CD4-positive, CD25-positive, alpha-beta regulatory T cell (primary cell): ENCODE measurements around the gene SSC5D. TPM values are rescaled to one million over a fixed set of nuclear protein-coding genes. Genes with fewer than 3 reads are reported as not detected.

ENCODE experiments used
- ATAC-seq, 2 donors: fragments of 150-1000 bp; cut with Tn5 transposase; one replicate each; pipeline ENCODE4 v1.10.0; 2021; ENCODE audit warnings: low read depth in 2 of 2, moderate number of reproducible peaks in 2 of 2, moderate library complexity in 1 of 2
- DNase-seq, 3 donors: peaks; one replicate each; pipeline versions ENCODE4 v3.0.0 to v3.0.0-alpha.2; 2012 to 2022; ENCODE audit warnings: mixed read lengths in 1 of 3
- H3K27ac ChIP-seq: one replicate; pipeline ENCODE4 v1.7.0; 2013; ENCODE audit warnings: mild to moderate bottlenecking, low read length; ENCODE audit not compliant: insufficient read depth, poor library complexity, severe bottlenecking
- H3K27me3 ChIP-seq: one replicate; pipeline ENCODE4 v1.7.0; 2013; ENCODE audit warnings: low read length; ENCODE audit not compliant: control insufficient read depth, insufficient read depth
- H3K36me3 ChIP-seq: one replicate; pipeline ENCODE4 v1.7.0; 2013; ENCODE audit warnings: mild to moderate bottlenecking, low read length, moderate library complexity; ENCODE audit not compliant: control insufficient read depth, insufficient read depth
- H3K4me1 ChIP-seq: 2 replicates; pipeline ENCODE4 v1.7.0; 2013; ENCODE audit warnings: mild to moderate bottlenecking, low read length; ENCODE audit not compliant: insufficient read depth, control insufficient read depth, poor library complexity, severe bottlenecking
- H3K4me3 ChIP-seq: one replicate; pipeline ENCODE4 v1.7.0; 2013; ENCODE audit warnings: low read depth, mild to moderate bottlenecking, low read length, moderate library complexity
- H3K9me3 ChIP-seq, 2 experiments: 1 replicate in 1 of 2; 2 replicates in 1 of 2; pipeline ENCODE4 v1.7.0; 2013; ENCODE audit warnings: low read length in 2 of 2, mild to moderate bottlenecking in 1 of 2, moderate library complexity in 1 of 2; ENCODE audit not compliant: control insufficient read depth in 2 of 2
- H3K27ac Mint-ChIP-seq, 3 donors: one replicate each; pipeline ENCODE4 v1.8.0; 2020 to 2022; ENCODE audit warnings: mild to moderate bottlenecking in 3 of 3, mixed read lengths in 3 of 3, moderate library complexity in 2 of 3
- H3K27me3 Mint-ChIP-seq: one replicate; pipeline ENCODE4 v1.8.0; 2022; ENCODE audit warnings: mild to moderate bottlenecking, mixed read lengths
- H3K36me3 Mint-ChIP-seq: one replicate; pipeline ENCODE4 v1.8.0; 2020; ENCODE audit warnings: mixed read lengths
- H3K4me1 Mint-ChIP-seq, 4 donors: one replicate each; pipeline ENCODE4 v1.8.0; 2020 to 2022; ENCODE audit warnings: mixed read lengths in 4 of 4, mild to moderate bottlenecking in 1 of 4
- H3K4me3 Mint-ChIP-seq, 4 donors: one replicate each; pipeline ENCODE4 v1.8.0; 2020 to 2022; ENCODE audit warnings: mild to moderate bottlenecking in 4 of 4, mixed read lengths in 4 of 4, moderate library complexity in 3 of 4
- H3K9me3 Mint-ChIP-seq, 7 donors: one replicate each; pipeline ENCODE4 v1.8.0; 2020 to 2022; ENCODE audit warnings: mixed read lengths in 7 of 7, mild to moderate bottlenecking in 3 of 7, moderate library complexity in 2 of 7
- polyA plus RNA-seq, 4 donors: library from polyadenylated mRNA; unstranded; fragments of 300-500 nt; fragmentation: Illumina TruSeq; gene quantifications; one replicate each; pipeline ENCODE4 v1.2.3, GENCODE V29; 2021
- total RNA-seq: library from RNA; stranded (reverse); gene quantifications from one replicate; pipeline ENCODE4 v1.2.3, GENCODE V29; 2022

SSC5D gene
- total and polyA plus RNA-seq, 5 donors from 2014 or later = 0.27 TPM; not detected in 4

DNA sequence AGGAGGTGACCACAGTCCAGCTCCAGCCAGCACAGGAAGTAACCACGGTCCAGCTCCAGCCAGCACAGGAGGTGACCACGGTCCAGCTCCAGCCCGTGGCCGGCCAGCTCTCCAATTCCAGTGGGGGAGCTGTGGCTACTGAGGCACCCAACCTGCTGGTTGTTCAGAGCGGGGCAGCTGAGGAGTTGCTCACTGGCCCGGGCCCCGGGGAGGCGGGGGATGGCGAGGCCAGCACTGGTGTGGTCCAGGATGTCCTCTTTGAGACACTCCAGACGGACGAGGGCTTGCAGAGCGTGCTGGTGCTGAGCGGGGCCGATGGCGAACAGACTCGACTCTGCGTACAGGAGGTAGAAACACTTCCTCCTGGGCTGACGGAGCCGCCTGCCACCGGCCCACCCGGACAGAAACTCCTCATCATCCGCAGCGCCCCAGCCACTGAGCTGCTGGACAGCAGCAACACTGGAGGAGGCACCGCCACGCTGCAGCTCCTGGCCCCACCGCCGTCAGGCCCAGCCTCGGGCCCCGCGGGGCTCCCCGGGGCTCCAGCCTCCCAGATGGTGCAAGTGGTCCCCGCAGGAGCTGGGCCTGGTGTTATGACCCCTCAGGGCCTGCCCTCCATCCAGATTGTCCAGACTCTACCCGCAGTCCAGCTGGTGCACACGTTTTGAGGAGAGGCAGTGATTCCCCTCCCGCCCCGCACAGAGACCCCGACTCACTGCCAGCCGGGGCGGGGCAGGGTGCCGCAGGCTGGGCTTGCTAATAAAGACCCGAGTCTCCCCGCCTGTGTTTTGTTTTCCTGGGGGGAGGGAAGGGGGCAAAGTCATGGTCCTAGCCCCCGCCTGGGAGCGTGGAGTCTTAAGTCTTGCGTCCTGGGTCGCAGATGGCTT lies 4.3 kb upstream of the SSC5D start:
- H3K9me3 ChIP-seq = no peaks in the 10 kb centered on the region
- peak overlapping the region; percentile 76 for H3K27ac ChIP-seq
- Mint-ChIP-seq H3K4me3 (peak overlapping the region; percentile 48 to 88 (median 77)), H3K36me3 (peaks cover 5% of the 10 kb centered on the region), H3K9me3 (no peaks in the 10 kb centered on the region), H3K4me1 (peaks cover 0 to 22% (median 11%) of the 10 kb centered on the region in 4 donors), H3K27ac (no peak overlapping the region), H3K27me3 (no peaks in the 10 kb centered on the region)
- DNase-seq = no peak
- no peak overlapping the region for H3K4me3 ChIP-seq
- H3K27me3 ChIP-seq = no peaks in the 10 kb centered on the region
- ATAC-seq = no peak
- no peaks in the 10 kb centered on the region for H3K36me3 ChIP-seq
- peaks cover 21% of the 10 kb centered on the region for H3K4me1 ChIP-seq

GRCh38 chr19:55484593-55485438 lies 3.4 kb upstream of the SSC5D start, which contains the start of gene NAT14:
TSS of gene NAT14 (plus strand) at chr19:55485188. CDS start at chr19:55485709, 521 bp downstream.
- Histone ChIP-seq H3K9me3 (no peaks in the 10 kb centered on the region), H3K27me3 (no peaks in the 10 kb centered on the region), H3K27ac (peak within 1 kb of the TSS; percentile 76), H3K4me3 (no peak within 1 kb of the TSS), H3K4me1 (peaks cover 21% of the 10 kb centered on the region), H3K36me3 (no peaks in the 10 kb centered on the region)
- Mint-ChIP-seq H3K4me1 (peaks cover 0 to 14% (median 5%) of the 10 kb centered on the region in 4 donors), H3K36me3 (peaks cover 2% of the 10 kb centered on the region), H3K9me3 (no peaks in the 10 kb centered on the region), H3K27me3 (no peaks in the 10 kb centered on the region), H3K4me3 (peak within 1 kb of the TSS; percentile 82 to 90 (median 86)), H3K27ac (peak within 1 kb of the TSS; percentile 56 to 92 (median 91))
- peak; percentile 67 to 68 for ATAC-seq
- DNase-seq = peak; percentile 63 to 71 (median 66)

DNA sequence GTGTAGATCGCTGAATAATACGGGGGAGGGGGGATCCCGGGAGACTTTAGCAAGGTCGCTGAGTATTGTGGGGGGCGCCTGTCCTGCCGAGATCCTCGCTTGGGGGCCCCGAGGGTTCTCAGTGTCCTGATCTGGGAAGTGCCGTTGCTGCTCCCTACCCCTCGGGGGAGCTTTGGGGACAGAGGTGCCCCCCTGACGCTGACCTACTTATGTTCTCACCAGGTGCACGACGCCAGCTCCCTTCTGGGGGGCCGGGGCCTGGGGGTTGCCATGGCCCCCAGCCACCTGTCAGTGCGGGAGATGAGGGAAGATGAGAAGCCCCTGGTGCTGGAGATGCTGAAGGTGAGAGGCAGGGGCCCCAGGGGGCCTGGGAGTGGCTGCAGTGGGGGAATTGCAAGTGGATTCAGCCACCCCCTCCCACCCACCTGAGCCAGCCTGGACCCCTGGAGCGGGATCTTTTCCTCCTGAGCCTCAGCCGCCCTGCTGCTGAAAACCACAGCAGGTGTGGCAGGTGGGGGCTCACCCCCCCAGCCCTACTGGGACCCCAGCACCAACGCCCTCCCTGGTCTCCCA lies 2.7 kb upstream of the SSC5D start:
- Histone ChIP-seq H3K36me3 (no peaks in the 10 kb centered on the region), H3K9me3 (no peaks in the 10 kb centered on the region), H3K4me1 (peaks cover 21% of the 10 kb centered on the region), H3K27ac (peak overlapping the region; percentile 76), H3K4me3 (no peak overlapping the region), H3K27me3 (no peaks in the 10 kb centered on the region)
- no peaks in the 10 kb centered on the region for H3K36me3 Mint-ChIP-seq
- peak overlapping the region; percentile 82 to 90 (median 86) for H3K4me3 Mint-ChIP-seq
- peaks cover 0 to 10% (median 3%) of the 10 kb centered on the region in 4 donors for H3K4me1 Mint-ChIP-seq
- H3K27ac Mint-ChIP-seq = peak overlapping the region; percentile 56 to 92 (median 91)
- H3K9me3 Mint-ChIP-seq = no peaks in the 10 kb centered on the region
- ATAC-seq (no peak), DNase-seq (no peak)
- no peaks in the 10 kb centered on the region for H3K27me3 Mint-ChIP-seq

- H3K9me3 Mint-ChIP-seq = no peaks in the 10 kb centered on the region
- peak overlapping the region; percentile 67 to 90 (median 85) for H3K4me3 Mint-ChIP-seq
- Histone ChIP-seq H3K4me1 (peaks cover 21% of the 10 kb centered on the region), H3K27ac (no peak overlapping the region), H3K36me3 (no peaks in the 10 kb centered on the region), H3K4me3 (no peak overlapping the region), H3K27me3 (no peaks in the 10 kb centered on the region), H3K9me3 (no peaks in the 10 kb centered on the region)
- DNase-seq = no peak
- H3K36me3 Mint-ChIP-seq = no peaks in the 10 kb centered on the region
- no peak for ATAC-seq
- peaks cover 0 to 8% (median 3%) of the 10 kb centered on the region in 4 donors for H3K4me1 Mint-ChIP-seq
- no peaks in the 10 kb centered on the region for H3K27me3 Mint-ChIP-seq
- H3K27ac Mint-ChIP-seq = peak overlapping the region; percentile 38 to 92 (median 91)
Measured at GRCh38 chr19:55486043-55486970, 1.9 kb upstream of the SSC5D start.

DNA sequence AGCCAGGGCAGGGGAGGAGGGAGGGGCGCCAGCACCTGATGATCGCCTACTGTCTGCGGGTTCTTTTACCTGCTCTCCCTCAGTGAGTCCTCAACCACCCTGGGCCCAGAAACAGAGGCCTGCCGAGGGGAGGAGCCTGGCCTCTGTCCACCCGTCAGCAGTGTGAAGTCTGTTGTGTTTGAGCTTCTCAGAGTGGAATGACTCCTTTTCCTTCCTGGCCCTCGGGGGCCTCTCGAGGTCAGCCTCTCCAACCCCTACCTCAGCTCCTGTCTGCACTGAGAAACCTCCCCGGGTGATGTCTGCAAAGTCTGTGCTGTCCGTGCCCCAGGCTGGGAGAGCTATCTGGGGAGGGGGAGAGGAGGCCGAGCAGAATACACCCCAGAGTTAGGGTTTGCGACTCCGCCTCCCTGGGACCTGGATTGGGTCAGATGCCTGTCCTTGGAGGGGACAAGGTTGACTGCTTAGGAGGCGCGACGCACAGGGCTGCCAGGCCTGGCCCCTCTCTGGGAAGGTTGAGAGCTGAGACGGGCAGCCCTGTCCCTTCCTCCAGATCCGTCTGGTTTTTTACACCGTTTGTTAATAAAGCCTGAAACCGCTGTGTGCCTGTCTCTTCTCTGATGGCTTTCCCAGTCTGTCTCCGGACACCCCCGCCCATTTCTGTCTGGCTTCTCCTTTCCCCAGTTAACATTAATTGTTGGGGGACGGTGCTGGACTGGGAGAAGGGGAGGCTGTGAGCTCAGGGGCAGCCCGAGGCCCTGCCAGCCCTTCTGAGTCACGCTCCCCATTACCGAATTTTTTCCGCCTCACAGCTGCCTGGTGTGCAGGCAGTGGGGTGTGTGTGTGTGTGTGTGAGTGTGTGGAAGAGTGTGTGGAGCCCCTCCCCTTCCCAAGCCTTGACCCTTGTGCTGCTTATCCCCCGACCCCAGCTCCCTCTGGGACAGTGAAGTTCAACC lies 989 bp upstream of the SSC5D start:
- Mint-ChIP-seq H3K4me1 (peaks cover 0 to 8% (median 3%) of the 10 kb centered on the region in 4 donors), H3K27ac (peak overlapping the region in 2 of 3 donors; percentile 31 to 87), H3K36me3 (no peaks in the 10 kb centered on the region), H3K9me3 (no peaks in the 10 kb centered on the region), H3K4me3 (peak overlapping the region; percentile 39 to 74 (median 51)), H3K27me3 (no peaks in the 10 kb centered on the region)
- no peaks in the 10 kb centered on the region for H3K27me3 ChIP-seq
- peaks cover 21% of the 10 kb centered on the region for H3K4me1 ChIP-seq
- H3K4me3 ChIP-seq = no peak overlapping the region
- H3K36me3 ChIP-seq = no peaks in the 10 kb centered on the region
- ATAC-seq = peak in 1 of 2 donors; percentile 14
- DNase-seq = peak in 1 of 3 donors; percentile 18
- no peak overlapping the region for H3K27ac ChIP-seq
- H3K9me3 ChIP-seq = no peaks in the 10 kb centered on the region

- Mint-ChIP-seq H3K36me3 (no peaks in the 10 kb centered on the region), H3K27me3 (no peaks in the 10 kb centered on the region), H3K4me1 (peaks cover 0 to 8% (median 3%) of the 10 kb centered on the region in 4 donors), H3K9me3 (no peaks in the 10 kb centered on the region), H3K27ac (no peak overlapping the region), H3K4me3 (peak overlapping the region in 1 of 4 donors; percentile 38)
- Histone ChIP-seq H3K27ac (no peak overlapping the region), H3K27me3 (no peaks in the 10 kb centered on the region), H3K9me3 (no peaks in the 10 kb centered on the region), H3K36me3 (no peaks in the 10 kb centered on the region), H3K4me3 (no peak overlapping the region), H3K4me1 (peaks cover 13% of the 10 kb centered on the region)
- ATAC-seq = no peak
- no peak for DNase-seq
Measured at GRCh38 chr19:55488986-55489710, 912 bp downstream of the SSC5D start.
